HG03457 (cell line): ENCODE results near the gene AMPH.
A peak's percentile ranks its signal among the peaks of the same experiment; 100 is the strongest.
"Not testable (repeated sequence)": the region's sequence is repeated elsewhere in the genome, so short reads cannot be mapped to it uniquely, and the experiment has no call there.

Source experiments
- ATAC-seq: cut with Tn5 transposase; IDR thresholded peaks from one replicate; pipeline ENCODE4 v1.9.1; 2021; ENCODE audit warnings: moderate number of reproducible peaks; ENCODE audit not compliant: unreplicated experiment

The AMPH gene

DNA sequence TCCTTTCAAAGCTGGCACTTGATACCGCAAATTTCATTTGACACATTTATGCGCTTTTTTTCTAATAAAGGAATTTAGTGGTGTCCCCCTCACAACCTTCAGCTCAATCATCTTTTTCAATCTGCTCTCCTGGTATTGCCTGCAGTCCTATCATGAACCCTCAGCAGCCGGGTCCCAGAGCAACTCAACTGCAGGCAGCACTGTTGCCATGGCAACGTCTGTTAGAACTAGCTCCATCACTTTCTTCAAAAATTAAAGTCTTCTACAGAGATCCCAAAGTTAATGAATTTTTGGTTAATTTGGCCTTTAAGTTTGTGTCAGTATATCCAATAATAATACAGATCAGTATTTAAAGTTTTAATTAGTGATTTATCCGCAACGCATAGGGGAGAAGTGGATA, 221.6 kb downstream of the AMPH start:
- no peak for ATAC-seq

DNA sequence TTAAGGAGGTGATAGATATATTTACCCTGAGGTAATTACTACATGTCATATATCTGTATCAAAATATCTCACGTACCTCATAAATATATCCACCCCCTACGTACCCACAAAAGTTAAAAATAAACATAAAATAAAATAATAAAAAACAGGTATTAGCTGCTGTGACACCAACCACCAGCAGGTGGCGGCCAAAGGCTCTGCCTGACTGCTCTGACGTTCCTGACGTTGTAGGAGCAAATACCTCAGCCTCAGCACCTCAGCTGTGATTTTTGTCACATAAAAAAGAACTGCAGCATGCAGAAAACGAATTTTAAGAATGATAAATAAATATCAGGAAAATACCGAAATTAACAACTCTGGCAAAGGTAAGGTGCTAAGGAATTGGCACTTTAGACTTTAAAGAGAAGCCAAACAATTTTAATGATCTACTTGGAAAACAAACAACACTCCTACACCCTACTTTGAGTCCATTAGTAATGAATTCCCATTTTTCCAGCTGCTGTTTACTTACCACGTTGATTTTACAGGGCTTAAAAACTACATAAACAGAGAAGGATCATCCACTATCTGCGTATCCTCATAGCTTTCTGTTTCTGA, 232.3 kb downstream of the AMPH start:
- no peak for ATAC-seq

DNA sequence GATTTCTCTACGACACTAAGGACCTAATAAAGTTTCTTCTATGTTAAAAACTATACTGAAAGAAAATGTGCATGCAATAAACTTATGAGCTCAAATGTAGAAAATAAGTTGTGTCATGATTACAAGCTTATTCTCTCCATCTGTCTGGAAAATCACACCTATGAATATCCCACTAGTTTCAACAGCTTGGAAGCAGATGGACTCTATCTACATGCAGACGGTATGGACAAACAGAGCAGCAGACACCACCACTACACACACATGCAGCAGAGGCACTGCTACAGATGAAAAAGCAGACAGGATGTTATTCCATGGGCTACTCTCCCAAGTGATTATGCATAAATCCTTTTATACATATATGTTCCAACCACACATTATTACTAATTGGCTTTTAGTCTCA, 234.3 kb downstream of the AMPH start:
- ATAC-seq, result no peak

DNA sequence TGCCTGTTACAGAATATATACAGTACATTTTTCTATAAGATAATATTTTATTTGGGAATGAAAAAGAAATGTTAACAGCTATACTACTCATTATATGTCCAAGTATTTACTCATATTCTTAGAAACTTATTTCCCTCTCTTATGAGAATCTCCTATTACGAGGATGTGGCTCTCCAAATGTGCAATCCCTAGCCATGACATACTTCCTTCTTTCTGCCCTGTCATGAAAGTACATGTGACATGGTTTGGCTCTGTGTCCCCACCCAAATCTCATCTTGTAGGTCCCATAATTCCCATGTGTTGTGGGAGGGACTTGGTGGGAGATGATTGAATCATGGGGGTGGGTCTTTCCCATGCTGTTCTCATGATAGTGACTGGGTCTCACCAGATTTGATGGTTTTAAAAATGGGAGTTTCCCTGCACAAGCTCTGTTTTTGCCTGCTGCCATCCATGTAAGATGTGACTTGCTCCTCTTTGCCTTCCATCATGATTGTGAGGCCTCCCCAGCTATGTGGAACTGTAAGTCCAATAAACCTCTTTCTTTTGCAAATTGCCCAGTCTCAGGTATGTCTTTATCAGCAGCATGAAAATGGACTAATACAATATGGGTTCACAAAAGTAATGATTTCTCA, 235.1 kb downstream of the AMPH start:
- ATAC-seq, result not testable (repeated sequence)

DNA sequence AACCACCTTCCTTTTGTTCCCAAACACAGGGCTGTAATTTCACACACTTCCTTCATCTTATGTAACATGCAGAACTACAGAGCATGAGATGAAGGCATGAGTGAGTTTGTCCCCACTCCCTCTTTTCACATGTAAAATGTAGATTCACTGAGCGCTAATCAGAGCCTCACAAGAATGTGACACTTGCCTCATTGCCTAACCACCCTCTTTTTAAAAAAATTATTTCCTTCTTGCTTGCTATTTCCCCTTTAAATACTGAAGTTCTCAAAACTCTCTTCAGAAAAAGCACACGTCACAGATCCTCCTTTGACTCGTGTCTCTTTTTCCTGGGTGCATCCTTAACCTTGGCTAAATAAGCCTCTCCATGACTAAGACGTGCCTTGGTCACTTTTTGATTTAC, 236.5 kb downstream of the AMPH start:
- ATAC-seq, result no peak

DNA sequence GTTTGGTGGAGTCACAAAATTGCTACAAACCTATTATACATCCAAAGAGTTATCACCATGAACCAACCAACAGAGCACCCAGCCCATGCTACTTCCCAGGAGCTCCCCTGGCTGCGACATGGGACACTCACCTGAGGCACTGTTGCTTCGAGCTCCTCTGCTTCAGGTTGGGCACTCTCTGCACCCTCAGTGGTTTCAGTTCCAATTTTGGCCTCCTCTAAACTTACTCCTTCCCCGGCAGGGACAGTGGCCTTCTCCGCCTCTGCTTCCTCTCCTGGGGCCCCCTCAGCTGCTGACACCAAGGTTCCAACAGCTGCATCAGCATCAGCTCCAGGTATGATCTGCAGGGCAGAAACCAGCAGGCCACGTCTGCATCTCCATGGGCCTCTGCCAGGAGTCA, 237.3 kb downstream of the AMPH start:
- no peak for ATAC-seq

DNA sequence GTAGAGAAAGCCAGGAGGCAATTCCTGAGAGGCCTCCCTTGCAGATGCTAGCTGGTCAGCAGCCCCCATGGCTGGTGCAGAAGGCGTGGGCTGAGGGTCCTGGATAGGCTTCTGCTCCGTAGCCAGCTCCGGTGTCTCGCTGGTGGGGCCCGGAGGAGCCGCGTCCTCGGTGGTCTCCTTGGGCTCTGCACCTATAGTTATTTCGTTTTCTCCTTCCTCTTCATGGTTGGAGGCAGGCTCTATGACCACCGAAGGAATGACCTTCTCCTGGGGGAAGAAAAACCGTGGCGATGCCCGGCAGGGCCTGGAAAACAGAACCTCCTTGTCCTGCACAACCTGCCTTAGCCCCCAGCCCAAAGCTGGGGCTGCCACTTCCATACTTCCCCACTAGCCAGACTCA, 239.4 kb downstream of the AMPH start:
- no peak for ATAC-seq

DNA sequence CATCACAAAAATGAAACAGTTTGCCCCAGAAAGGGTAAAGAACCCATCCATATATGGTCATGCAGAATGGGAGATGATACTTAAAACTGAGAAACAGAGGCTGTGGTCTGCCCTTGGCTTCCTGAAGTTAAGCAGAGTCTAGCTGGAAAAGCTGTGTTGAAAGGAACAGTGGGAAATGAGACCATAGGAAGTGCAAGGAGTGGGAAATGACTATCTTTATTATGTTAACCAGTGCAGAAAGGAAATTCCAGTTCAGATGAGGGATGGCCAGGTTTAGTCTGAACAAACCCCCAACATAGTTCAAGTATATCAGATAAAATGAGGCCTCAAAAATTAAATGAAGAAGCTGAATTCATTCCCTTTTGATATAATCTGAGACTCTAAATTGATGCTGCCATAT, 245.5 kb downstream of the AMPH start:
- ATAC-seq, result no peak

DNA sequence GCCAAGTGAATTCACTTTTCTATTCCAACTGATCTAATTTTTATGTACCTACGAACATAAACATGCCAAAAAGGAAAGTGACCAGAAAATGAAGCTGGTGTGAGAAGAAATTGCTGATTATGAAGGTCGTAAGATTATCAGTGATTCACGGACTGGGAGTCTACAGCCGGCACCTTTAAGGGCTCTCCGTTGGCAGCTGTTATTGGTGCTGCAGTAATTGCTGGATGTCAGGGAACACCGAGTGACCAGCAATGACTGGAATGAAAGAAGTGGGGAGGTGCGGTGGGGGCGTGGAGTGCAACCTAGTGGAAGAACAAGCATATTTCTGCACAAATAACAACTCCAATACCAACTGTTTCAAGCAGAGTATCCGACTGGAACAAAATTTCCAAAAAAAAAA, 247.9 kb downstream of the AMPH start:
- no peak for ATAC-seq

DNA sequence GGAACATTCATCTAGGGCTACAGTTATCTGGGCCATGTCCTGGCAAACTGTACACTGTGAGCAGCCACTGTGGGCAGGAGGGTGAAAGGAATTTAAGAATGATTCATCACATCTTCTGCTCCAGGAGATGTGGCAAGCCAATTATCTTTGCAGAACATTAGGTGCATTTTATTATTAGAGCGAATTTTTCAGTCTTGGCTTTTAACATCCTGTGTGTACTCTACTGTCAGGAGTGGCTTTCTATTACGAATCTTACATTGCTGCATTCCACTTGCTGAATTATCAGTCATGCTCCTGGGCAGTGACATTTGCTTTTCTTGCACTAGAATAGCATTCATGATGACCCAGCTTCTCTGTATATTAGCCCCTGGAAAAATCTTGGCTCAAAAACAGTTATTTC, 248.5 kb downstream of the AMPH start:
- ATAC-seq, result no peak

DNA sequence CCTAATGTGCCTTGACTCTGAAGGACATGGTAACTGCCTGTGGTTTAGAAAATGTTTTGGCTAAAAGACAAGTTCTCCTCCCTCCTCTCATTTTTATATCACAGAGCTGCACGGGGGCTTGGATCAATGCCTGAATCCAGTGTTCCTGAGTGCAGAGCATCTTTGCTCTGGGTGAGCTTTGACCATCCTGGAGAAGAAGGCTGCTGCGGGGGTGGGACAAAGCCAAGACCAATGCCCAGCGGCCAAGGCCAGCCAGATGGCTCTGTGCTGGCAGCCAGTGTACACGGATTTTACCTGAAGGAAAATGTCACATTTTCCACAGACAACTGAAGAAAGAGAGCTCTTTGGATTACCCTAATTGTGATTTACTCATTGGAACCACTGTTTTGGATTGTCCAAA, 255.7 kb downstream of the AMPH start:
- ATAC-seq, result no peak

DNA sequence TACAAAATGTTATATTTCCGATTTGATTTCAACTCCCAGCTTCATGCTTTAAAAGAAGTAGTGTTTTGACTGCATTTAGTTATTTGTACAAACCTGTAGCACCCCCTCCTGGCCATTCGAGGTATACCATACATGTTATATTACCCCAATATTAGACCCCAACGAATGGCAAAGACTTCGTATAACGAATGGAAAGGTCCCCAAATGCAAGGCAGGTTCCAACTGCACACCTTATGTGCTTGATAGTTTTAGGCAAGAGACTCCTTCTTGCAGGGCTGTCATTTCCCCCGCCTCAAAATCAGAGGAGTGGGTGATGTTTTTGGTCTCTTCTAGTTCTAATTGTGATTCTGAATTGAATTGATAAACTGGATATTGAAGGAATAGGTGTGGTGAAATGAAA, 256.7 kb downstream of the AMPH start:
- ATAC-seq, result no peak

DNA sequence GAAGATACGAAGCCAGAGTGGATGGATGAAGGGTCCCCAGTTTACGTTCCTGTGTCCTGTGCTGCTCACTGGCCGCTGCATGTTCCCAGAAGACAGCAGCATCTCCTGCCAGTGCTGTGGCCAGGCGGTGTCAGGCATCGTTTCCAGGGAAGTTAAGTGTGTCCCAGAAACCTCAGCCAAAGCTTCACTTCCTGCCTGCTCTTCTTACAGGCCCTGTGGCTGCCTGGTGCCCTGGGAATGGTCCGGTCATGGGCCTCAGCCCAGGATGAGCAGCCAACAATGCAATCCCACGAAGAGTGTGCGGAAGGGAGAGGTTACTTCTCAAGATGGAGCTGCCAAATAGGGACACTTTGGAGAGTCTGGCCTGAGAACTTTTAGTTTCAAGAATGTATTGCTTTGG, 258.0 kb downstream of the AMPH start:
- no peak for ATAC-seq

DNA sequence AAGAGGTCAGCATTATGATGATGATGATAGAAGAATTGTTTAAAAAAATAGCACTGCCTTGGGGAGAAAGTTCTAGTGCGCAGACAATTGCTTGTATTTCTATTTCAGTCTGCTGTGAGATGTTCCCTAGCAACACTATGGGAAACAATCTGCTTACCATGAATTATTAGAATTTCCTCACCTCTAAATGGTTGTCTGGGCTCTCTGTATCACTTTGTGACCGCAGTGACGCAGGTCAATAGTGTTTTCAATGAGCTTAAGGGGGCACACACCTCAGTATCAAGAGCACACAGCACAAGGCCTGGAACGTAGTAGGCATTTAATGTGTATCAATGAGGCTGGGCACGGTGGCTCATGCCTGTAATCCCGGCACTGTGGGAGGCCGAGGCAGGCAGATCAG, 258.9 kb downstream of the AMPH start:
- ATAC-seq, result no peak

DNA sequence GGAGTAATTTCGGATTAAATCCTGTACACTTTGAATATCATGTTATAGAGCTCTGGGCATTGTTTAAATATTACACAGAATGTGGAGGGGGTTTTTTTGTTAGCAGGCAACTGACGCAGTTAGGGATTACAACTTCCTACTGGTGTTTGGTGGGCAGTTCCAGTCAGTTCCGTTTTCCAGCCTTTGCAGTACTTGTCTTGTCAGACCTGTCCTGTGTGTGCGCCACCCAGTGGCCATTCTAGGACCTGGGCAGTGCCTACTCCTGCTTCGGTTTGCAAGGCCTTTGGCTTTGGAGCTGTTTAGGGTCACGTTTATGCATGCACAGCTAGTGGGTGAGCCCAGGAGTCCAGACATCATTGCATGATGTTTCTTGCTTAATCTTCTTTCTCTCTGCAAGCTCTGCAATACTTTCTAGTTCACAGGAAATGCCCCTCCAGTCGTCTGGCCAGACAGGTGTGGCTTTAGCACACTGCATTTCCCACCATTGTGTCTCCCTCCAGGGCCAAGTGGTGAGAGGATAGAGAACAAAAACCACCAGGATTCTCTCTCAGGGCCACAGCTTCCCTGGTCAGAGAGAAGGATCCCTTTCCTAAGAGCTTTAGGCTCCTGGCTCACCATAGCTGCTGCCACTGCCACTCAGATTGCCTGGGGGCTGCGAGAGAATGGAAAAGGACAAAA, 261.2 kb downstream of the AMPH start:
- peak; percentile 78 for ATAC-seq

DNA sequence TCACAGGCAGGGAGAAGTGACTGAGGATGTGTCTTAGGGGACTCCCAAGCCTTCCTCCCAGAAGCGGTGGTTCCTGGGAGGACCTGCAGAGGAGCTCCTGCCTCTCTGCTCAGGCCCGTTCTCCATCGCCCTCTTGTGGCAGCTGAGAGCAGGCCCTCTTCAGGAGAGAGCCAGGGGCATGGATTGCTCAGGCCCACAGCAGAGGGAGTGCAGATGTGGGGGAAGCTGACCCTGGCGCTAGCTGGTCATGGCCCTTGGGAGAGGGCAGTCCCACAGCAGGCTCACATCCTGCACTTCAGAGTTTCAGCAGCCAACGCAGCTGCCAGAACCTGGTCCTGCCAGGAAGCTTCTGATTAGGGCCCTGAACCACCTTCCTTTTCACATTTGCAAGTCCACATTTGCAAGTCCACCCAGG, 263.0 kb downstream of the AMPH start:
- peak; percentile 39 for ATAC-seq

DNA sequence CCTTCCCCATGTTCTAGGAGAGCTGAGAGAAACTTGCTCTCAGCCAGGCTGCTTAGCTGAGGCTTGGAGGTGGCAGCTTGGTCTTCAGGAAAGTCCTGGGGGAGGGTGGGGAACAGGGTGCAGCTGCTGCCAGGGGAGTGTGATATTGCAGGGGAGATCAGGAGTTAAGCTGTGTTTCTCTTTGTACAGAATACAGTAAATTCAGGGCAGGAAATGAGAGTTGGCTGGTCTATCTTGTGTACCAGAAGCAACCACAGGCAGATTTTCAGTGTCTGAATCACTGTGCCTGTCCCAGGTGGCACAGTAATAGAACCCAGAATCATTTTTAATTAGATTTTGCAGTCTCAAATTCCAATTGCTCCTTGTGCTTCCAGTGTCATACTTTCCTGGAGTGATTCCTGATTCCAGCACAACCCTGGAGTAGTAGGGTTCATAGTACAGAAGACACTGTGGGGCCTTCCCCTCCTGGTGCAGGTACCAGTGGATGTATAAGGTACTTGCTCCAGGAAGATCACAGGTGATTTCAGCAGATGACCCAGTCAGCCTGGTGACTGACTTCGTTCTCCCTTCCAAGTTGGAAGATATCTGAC, 263.8 kb downstream of the AMPH start:
- peak; percentile 62 for ATAC-seq

DNA sequence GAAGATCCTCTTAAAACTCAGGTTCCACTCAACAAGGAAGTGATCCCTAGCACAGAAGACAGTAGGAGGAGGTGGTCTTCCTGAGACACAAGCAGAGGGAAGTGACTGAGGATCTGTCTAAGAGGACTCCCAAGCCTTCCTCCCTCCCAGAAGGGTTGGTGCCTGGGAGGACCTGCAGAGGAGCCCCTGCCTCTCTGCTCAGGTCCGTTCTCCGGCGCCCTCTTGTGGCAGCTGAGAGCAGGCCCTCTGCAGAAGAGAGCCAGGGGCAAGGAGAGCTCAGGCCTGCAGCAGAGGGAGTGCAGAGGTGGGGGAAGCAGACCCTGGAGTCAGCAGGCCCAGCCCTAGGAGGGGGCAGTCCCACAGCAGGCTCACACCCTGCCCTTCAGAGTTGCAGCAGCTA, 267.8 kb downstream of the AMPH start:
- not testable (repeated sequence) for ATAC-seq

DNA sequence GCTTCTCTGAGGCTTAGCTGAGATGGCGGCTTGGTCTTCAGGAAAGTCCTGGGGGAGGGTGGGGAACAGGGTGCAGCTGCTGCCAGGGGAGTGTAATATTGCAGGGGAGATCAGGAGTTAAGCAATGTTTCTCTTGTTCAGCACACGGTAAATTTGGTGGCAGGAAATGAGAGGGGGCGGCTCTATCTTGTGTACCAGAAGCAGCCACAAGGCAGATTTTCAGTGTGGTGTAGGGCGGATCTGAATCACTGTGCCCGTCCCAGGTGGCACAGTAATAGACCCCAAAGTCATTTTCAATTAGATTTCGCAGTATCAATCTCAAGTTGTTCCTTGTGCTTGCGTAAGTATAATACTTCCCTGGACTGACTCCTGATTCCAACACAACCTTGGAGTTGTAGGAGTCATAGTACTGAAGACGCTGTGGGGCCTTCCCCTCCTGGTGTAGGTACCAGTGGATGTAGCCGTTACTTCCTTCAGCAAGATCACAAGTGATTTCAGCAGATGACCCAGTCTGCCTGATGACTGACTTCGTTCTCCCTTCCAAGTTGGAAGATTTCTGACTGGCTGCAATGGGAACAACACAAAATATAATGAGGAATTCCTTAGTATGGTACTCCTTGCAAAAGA, 268.4 kb downstream of the AMPH start:
- ATAC-seq, result peak; percentile 46

DNA sequence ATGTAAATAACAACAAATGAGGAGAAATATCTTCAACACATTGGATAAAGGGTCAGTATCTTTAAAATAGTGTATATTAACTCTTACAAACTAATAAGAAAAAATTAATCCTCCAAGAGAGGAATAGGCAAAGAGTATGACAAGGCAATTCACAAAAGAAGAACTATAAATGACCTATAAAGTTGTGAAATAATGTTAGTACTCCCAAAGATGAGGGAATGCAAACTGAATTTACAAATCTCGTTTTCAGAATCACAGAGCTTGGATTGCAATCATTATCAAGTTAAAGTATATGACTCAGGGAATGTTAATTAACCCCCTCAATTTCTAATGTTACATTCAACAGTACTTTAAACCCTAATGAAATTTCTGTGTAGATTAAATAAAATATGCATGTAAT, 270.4 kb downstream of the AMPH start:
- ATAC-seq, result no peak

DNA sequence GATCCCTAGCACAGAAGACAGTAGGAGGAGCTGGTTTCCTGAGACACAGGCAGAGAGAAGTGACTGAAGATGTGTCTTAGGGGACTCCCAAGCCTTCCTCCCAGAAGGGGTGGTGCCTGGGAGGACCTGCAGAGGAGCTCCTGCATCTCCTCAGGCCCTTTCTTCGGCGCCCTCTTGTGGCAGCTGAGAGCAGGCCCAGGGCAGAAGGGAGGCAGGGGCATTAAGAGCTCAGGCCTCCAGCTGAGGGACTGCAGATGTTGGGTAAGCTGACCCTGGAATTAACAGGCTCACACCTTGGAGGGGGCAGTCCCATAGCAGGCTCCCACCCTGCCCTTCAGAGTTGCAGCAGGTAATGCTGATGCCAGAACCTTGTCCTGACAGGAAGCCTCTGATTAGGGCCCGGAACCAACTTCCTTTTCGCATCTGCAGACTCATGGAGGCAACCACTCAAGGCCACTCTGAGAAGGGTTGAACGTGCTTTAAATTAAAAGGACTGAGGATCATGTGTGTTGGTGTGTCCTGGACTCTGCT, 272.0 kb downstream of the AMPH start:
- peak; percentile 49 for ATAC-seq
